NCI-H1436 (cell line): ENCODE results near the gene MIB2.
"Not testable (repeated sequence)": the region's sequence is repeated elsewhere in the genome, so short reads cannot be mapped to it uniquely, and the experiment has no call there.

Experiments
- DNase-seq: peaks from one replicate; lab custom pipeline; 2025; lab: John Stamatoyannopoulos, UW

The MIB2 gene

DNA sequence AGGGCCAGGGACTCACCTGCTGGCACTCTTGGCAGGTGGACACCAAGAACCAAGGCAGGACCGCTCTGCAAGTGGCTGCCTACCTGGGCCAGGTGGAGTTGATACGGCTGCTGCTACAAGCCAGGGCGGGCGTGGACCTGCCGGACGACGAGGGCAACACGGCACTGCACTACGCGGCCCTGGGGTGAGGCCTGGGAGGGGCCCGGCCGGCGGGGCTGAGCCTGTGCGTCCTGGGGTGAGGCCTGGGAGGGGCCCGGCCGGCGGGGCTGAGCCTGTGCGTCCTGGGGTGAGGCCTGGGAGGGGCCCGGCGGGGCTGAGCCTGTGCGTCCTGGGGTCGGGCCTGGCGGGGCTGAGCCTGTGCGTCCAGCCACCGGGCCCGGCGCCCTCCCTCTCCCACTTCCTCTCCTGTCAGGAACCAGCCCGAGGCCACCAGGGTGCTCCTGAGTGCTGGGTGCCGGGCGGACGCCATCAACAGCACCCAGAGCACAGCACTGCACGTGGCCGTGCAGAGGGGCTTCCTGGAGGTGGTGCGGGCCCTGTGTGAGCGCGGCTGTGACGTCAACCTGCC lies 12.0 kb downstream of the MIB2 start:
- DNase-seq, result no peak

DNA sequence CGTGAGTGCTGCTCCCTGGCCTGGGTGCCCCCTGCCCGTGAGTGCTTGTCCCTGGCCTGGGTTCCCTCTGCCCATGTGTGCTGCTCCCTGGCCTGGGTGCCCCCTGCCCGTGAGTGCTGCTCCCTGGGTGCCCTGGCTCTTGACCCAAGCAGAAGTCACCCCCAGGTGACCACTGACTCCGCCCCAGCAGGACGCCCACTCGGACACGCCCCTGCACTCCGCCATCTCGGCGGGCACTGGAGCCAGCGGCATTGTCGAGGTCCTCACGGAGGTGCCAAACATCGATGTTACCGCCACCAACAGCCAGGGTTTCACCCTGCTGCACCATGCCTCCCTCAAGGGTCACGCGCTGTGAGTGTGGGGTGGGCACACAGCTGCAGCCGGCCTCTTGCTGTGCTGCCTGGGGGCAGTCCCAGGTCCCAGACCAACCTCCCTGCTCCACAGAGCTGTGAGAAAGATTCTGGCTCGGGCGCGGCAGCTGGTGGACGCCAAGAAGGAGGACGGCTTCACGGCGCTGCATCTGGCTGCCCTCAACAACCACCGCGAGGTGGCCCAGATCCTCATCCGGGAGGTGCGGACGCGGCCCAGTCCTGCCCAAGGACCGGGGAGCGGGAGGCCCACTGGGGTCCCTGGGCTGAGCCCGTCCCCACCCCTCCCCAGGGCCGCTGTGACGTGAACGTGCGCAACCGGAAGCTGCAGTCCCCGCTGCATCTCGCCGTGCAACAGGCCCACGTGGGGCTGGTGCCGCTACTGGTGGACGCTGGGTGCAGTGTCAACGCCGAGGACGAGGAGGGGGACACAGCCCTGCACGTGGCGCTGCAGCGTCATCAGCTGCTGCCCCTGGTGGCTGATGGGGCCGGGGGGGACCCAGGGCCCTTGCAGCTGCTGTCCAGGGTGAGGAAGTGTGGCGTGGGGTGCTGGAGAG lies 12.8 kb downstream of the MIB2 start:
- DNase-seq, result no peak

DNA sequence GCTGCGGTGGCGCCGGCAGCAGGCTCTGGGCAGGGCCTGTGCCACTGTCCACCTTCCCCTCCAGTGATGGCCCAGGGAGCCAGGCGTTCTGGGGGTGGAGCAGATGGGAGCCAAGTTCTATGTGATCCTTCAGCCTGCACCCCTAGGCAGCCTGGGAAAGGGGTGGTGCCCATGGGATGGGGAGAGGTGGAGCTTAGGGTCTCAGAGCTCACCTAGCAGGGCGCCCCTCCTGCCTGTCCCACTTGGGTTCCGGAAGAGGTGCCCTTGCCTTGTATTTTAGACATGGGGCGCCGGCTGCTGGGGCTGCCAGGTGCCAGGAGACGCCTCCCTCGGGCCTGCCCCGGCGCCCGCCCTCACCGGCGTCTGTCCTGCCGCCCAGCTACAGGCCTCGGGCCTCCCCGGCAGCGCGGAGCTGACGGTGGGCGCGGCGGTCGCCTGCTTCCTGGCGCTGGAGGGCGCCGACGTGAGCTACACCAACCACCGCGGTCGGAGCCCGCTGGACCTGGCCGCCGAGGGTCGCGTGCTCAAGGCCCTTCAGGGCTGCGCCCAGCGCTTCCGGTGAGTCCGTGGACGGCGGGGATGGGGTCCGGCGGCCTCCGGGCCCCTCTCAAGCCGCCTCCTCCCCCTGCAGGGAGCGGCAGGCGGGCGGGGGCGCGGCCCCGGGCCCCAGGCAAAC lies 13.6 kb downstream of the MIB2 start:
- DNase-seq, result no peak

DNA sequence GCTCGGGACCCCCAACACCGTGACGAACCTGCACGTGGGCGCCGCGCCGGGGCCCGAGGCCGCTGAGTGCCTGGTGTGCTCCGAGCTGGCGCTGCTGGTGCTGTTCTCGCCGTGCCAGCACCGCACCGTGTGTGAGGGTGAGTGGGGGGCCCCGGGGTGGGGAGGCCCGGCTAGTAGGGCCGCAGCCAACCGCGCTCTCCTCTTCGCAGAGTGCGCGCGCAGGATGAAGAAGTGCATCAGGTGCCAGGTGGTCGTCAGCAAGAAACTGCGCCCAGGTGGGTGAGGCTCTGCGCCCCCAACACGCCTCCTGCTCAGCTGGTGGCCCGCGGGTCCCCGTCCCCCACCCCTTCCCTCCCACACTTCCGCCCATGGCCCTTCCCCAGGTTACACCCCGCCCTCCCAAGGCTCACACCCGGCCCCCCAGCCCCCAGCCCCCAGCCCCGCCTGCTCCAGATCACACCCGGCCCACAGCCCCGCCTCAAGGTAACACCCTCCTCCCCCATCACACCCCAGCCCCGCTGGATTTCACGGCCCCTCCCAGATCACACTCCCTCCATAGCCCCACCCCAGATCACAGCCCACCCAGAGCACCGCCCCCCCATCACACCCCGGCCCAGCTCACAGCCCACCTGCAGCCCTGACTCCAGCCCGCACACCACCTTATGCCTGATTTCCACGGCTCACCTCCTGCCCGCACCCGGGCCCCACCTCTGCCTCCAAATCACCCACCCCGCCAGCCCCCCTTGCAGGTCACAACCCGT lies 14.3 kb downstream of the MIB2 start:
- DNase-seq, result no peak

DNA sequence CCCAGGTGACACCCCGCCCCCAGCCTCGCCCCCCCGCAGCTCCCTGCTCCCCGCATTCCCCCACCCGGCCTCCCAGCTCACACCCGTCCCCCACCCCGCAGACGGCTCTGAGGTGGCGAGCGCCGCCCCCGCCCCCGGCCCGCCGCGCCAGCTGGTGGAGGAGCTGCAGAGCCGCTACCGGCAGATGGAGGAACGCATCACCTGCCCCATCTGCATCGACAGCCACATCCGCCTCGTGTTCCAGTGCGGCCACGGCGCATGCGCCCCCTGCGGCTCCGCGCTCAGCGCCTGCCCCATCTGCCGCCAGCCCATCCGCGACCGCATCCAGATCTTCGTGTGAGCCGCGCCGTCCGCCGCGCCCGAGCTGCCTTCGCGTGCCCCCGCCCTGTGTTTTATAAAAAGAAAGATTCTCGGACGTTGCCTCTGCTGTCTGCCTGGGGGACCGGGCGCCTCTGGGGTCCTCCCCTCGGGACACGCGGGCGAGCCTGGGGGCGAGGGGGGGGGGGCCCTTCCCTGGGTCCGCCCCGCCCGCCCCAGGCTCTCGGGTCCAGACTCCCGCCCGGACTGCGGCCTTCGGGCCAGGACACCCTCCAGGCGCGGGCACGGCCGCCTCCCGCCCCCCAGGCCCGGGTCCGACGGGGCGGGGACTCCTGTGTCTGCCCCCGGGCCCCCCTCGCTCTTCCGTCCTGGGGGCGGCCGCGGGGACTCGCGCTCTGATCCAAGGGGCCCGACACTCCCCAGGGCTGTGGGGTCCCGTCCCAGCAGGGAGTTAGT lies 15.1 kb downstream of the MIB2 start:
- DNase-seq, result peak; percentile 62

DNA sequence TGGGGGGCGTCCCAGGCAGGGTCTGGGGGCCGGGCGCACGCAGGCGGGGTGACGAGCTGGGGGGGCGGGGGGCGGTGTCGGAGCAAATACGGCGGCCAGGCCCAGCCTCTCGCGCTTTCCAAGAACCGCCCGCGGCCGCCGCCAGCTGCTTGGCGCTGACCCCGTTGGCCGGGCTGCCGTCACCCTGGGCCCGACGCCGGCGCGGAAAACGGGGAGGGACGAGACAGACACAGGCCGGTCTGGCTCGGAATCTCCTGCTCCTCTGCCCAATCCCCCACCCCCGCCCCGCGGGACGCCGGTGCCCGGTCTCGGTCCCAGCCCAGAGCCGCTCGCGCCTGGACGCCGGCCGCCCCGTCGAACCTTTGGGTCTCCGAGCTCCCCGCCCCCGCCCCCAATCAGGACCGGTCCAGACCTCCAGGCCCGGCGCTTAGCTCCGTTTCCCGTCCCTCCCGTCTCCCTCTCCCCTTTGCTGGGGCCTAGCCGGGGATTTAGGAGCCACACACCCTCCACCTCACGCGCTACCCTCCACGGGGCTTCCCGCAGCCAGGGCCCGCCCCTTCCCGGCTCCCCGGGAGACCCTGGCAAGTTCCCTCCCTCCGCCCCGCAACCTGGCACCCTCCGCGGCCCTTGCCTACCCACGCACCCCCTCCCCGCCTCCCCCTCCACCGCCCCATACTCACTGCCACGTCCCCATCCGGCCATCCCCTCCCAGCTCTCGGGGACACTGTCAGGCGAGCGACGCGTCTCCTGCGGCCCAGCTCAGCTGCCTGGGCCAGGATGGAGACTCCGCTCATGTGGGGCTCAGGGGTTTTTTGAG lies 15.9 kb downstream of the MIB2 start:
- no peak for DNase-seq

DNA sequence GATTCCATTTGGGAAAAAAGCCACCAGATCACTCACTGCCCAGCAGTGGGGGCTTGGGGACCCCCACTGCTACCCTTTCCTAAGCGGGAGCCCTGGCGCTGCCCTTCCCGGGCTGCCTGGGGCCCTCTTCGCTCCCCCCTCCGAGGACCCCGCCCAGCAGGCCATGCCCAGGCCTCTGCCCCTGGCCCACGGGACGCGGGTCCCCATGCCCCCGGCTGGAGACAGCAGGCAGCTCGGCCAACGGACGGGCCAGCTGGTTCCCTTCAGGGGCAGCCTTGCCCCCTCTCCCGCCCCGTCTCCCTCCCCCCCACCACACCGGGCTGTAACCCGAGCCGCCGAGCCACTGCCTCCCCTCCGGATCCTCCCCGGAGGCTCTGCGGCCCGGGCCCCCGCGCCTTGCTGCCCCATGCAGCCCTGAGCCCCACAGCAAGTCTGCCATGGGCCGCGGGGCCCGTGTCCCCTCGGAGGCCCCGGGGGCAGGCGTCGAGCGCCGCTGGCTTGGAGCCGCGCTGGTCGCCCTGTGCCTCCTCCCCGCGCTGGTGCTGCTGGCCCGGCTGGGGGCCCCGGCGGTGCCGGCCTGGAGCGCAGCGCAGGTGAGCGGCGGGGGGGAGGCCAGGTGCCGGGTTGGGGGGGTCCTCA lies 16.6 kb downstream of the MIB2 start, which contains the start of gene MMP23B:
Gene MMP23B, plus strand, starts transcription at position 392 of the 639 bp plus-strand sequence. Its CDS starts 46 bp downstream, at position 438.
- no peak for DNase-seq

DNA sequence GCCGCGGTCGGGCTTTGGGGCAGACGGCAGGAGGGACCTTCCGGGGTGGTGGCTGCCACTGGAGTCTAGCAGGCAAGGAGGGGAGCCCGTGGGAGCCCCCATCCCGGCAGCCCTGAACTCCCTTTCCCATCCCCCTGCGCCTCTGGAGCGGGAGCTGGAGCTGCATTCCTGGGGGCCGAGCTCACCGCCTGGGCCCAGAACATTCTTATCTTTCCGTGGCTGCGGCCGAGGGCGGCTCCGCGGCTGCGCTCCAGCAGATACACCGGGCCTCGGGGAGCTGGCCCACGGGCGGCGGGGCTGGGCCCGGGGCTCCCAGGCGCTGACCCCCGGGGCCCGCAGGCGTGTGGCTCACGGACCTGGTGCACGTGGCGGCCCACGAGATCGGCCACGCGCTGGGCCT lies 18.1 kb downstream of the MIB2 start:
- not testable (repeated sequence) for DNase-seq

DNA sequence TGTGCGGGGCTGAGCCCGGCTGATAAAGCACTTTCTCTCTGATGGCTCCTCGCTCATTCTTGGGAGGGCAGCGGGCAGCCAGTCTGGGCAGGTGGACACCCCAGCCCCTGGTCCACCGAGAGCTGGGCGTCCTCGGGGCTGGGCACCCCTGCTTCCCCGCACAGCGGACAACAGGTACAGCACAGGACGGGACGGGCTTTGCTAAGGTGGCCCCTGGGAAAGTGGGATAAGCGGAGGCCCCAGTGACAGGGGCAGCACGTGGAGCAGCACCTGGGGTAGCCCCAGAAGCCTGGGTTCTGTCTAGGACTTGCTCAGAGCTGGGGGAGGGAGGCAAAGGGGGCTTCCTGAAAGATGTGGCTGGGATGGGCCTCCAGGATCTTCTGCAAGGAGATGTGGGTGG lies 19.3 kb downstream of the MIB2 start:
- DNase-seq, result not testable (repeated sequence)

DNA sequence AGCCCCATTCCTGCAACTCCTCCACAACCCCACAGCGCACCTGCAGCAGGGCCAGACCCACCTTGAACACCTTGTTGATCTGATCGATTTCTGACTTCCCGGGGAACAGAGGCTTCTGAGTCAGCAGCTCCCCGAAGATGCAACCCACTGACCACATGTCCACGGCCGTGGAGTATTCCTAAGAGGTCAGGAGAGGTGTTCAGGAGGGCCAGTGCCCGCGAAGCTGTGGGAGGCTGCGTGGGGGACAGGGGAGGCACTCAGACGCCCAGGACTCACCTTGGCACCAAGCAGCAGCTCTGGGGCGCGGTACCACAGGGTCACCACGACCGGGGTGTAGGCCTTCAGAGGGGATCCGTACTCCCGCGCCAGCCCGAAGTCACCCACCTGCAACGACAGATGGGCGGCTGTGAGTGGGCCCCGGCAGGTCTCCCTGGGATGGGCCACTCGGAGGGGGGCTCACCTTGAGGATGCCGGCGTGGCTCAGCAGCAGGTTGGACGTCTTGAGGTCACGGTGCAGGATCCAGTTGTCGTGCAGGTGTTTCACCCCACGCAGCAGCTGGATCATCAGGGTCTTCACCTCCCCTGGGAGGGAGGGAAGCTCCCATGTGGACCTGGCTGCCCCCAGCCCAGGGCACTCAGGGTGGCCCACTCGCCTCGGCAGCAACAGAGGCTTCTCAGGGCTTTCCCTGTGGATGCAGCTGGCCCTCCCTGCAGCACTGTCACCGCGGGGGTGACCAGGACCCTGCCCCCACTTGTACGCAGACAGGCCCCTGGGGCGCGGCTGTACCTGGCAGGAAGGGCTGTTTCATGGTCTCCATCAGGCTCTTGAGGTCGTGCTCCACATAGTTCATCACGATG lies 21.6 kb downstream of the MIB2 start:
- DNase-seq, result not testable (repeated sequence)

DNA sequence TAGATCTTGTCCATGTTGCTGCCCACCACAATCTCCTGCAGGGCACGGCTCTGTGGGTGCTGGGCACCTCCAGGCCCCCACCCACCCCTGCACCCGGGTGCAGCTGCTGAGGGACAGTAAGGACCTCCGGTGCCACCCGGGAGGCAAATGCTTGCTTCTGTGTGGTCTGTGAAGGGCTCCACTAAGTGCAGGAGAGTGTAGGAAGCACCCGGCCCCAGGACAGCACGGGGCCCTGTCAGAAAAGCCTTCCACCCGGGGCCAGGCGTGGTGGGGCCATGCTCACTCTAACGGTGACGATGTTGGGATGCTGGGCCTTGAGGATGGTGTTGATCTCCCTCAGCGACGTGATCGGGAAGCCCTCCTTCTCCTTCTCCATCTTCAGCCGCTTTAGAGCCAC lies 22.2 kb downstream of the MIB2 start:
- not testable (repeated sequence) for DNase-seq

DNA sequence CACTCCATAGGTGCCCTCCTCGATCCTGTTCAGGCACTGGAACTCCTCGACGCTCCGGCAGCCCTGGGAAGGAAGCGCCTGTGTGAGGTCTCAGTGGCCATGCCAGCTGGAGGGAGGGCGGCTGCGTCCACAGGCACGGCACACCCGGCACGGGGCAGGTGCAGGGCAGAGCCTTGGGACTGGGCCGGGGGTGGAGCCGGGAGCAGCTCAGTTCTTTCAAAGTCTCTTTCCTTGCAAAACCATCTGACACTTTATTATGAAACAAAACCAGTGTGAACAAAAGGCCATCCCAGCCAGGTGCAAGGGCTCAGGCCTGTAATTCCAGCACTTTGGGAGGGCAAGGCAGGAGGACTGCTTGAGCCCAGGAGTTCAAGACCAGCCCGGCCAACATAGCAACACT lies 23.2 kb downstream of the MIB2 start:
- not testable (repeated sequence) for DNase-seq

DNA sequence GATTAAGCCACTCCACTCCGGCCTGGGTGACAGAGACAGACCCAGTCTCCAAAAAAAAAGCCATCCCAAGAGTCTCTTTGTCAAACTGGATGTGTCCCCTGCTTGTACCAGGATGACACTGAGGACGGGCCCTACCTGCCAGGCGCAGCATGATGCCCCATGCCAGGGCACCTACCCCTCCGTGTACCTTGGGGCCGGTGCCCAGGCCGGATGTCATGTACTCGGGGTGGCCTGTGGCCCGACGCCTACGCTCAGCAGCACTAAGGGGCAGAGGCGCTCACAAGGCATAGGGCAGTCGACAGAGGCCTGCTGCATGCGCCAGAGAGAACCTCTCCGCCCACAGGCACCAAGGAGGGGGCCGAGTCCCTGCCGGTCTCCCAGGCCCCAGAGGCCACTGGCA lies 24.1 kb downstream of the MIB2 start:
- not testable (repeated sequence) for DNase-seq

DNA sequence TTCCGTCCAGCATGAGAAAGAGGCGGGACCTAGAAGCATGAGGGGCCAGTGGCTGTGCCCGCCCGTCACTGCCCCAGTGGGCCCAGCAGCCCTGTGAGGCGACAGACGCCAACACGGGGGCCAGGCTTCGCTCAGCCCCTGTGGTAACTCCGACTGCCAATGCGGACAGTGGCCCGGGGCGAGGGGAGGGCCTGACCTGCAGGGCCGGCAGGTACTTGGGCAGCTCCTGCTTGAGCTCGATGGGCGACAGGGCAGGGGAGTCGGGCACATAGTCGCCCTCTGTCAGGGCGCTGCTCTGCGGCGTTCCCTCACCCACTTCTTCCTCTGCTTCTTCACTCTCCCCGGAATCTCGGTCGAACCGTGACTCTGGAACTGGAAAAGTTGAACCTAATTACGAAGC lies 24.8 kb downstream of the MIB2 start:
- DNase-seq, result not testable (repeated sequence)

DNA sequence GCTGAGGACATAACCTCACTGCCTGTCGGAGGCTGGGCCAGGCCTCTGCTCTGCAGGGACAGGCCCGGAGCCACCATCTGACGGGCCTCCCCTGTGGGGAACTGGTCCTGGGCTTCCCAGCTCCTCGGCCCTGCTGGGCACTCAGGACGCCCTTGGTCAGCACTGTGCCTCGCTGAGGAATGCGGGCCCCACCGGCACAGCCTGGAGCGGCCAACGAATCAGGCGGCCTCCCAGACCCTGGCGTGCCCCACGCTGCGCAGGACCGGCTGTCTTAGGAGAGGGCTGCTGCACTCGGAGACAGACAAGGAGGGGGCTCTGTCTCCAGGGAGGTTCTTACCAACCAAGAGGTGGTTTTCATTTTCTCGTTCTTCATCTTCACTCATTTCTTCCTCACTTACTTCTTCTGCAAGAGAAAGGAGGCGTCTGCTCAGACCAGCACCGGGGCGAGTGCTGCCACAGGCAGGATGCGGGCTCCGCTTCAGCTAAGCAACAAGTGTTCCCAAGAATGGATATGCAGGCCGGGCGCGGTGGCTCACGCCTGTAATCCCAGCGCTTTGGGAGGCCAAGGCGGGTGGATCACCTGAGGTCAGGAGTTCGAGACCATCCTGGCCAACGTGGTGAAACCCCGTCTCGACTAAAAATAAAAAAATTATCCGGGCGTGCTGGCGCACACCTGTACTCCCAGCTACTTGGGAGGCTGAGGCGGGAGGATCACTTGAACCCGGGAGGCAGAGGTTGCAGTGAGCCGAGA lies 25.6 kb downstream of the MIB2 start:
- not testable (repeated sequence) for DNase-seq

DNA sequence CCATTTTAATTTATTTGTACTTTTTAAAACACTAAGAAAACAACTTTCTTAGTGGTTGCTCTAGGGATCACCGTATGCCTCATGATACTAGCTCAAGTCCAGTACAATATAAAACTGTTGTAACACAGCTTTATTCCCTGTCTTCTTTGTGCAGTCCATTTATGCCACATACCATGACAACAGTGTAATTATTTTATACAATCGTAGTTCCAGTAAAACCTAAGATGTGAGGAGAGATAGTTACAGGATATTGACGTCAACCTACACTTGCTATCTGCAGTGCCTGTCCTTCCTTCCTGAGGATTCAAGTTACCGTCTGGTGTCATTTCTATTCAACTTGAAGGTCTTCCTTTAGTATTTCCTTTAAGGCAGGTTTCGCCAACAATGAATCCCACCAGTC lies 31.0 kb downstream of the MIB2 start:
- not testable (repeated sequence) for DNase-seq

DNA sequence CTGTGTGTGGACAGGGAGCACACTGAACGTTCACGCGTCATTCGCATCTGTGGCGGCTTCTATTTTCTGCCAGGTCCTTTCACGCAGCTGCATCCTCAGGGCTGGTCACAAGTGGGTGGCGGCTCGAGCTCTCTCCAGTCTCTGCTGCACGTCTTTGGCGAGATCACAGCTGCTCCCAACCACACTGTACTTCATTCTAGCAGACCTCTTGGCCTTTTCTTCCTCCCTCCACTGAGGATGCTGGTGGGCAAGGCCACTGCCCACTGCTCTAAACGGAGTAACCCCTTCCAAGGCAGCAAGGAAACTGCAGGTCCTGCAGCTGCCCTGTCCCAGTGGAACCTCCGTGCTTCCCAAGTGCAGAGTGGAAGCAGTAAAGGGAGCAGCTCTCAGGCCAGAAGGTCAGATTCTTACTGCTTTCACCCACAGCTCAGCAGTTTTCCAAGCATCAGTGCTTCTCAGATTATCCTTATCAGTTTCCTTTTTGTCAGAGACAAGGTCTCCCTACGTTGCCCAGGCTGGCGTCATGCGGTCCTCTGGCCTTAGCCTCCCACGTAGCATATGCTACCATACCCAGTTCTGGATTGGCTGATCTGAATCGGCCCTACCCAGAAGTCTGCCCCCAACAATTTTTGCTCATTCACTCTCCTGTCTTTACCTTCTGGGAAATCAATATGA lies 32.4 kb downstream of the MIB2 start:
- not testable (repeated sequence) for DNase-seq

DNA sequence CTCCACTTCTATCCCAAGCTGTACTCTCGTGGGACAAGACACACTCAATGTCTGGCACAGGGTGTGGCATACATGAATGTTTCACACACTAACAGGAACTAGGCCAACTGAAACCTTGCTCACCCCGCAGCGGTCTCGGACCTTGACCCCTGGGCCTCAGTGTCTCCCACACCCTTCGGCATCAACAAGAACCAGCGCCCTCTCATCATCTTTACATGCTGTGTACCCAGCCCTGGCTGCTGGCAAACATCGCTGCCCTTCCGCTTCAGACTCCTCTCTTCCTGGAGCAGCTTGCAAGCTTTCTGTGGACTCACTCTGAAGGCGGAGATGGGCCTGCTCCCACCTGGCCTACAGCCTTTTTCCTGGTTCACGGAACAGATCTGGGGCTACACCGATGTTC lies 33.0 kb downstream of the MIB2 start:
- not testable (repeated sequence) for DNase-seq
